RWPE2 (cell line): ENCODE measurements around the gene RPS19BP1.

Source experiments
- ATAC-seq: fragments of 200-7000 bp; cut with Tn5 transposase; 3 replicates; pipeline ENCODE4 v1.9.1; 2021; ENCODE audit warnings: low read depth
- DNase-seq: peaks from one replicate; pipeline ENCODE4 v3.0.0-alpha.2; 2020; ENCODE audit warnings: low spot score
- H3K27ac ChIP-seq: fragments of 450-650 bp; 2 replicates; pipeline ENCODE4 v1.5.1; 2017; ENCODE audit warnings: mild to moderate bottlenecking; ENCODE audit not compliant: poor library complexity, severe bottlenecking
- H3K27me3 ChIP-seq: fragments of 250-450 bp; sonication (Bioruptor Pico); 2 replicates; pipeline ENCODE4 v1.5.1; 2021; ENCODE audit warnings: mild to moderate bottlenecking, moderate library complexity; ENCODE audit not compliant: insufficient read depth, poor library complexity, severe bottlenecking
- H3K36me3 ChIP-seq: fragments of 250-450 bp; sonication (Bioruptor Pico); 2 replicates; pipeline ENCODE4 v1.5.1; 2020; ENCODE audit warnings: low read depth, mild to moderate bottlenecking, moderate library complexity
- H3K4me1 ChIP-seq: fragments of 250-450 bp; sonication (Bioruptor Pico); 2 replicates; pipeline ENCODE4 v1.5.1; 2021; ENCODE audit warnings: mild to moderate bottlenecking, moderate library complexity; ENCODE audit not compliant: insufficient read depth, poor library complexity, severe bottlenecking
- H3K4me3 ChIP-seq: fragments of 250-450 bp; sonication (Bioruptor Pico); 2 replicates; pipeline ENCODE4 v1.5.1; 2021; ENCODE audit warnings: mild to moderate bottlenecking, moderate library complexity; ENCODE audit not compliant: severe bottlenecking
- H3K9me3 ChIP-seq: fragments of 250-450 bp; sonication (Bioruptor Pico); 2 replicates; pipeline ENCODE4 v1.5.1; 2021; ENCODE audit warnings: mild to moderate bottlenecking, moderate library complexity; ENCODE audit not compliant: severe bottlenecking
- TF ChIP-seq, protein P1 (sequence below): fragments of 450-650 bp; IDR thresholded peaks from one replicate; pipeline ENCODE4 v1.5.1; 2017; ENCODE audit warnings: mild to moderate bottlenecking, moderate library complexity; ENCODE audit not compliant: poor library complexity, severe bottlenecking

The RPS19BP1 gene

DNA sequence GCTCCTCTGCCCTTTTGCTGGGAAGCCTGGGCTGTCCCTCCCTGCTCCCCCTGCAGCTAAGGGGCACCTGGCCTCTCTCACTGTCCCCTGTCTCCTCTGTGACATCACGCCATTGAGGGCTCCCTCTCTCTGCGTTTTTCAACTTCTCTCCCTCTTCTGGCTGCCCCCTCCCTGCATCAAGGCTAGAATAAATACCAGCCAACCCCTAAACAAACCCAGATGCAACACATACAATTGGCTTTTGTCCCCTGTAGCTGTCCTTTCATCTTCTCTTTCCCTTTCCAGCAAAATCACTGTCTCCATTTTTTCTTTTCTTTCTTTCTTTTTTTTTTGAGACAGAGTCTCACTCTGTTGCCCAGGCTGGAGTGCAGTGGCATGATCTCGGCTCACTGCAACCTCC is 33.7 kb downstream of the RPS19BP1 start:
- no peak for ATAC-seq

DNA sequence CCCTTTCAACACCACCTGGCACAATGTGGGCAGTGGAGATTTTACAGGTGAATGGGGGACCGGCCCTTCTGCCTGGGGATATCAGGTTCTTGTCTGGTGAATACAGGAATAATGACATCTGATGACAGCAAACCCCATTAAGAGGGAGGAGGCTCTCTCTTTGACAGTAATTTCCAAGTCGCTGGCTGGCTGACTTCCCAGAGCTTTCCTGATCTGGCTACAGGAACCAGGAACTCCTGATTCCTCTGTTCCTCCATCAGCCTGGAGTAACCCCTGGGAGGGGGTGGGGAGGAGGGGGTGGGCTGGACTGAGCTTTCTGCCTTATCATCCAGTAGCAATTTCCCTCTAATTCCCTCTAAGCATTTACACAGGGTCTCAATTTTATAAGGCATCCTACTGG is 34.2 kb downstream of the RPS19BP1 start:
- Histone ChIP-seq H3K9me3 (no peaks in the 10 kb centered on the region), H3K36me3 (peaks cover under 1% of the 10 kb centered on the region; the same call in 1 of the 2 replicates), H3K27me3 (no peaks in the 10 kb centered on the region), H3K27ac (no peak overlapping the region), H3K4me3 (no peak overlapping the region), H3K4me1 (no peaks in the 10 kb centered on the region)
- TF ChIP-seq, protein P1, sequence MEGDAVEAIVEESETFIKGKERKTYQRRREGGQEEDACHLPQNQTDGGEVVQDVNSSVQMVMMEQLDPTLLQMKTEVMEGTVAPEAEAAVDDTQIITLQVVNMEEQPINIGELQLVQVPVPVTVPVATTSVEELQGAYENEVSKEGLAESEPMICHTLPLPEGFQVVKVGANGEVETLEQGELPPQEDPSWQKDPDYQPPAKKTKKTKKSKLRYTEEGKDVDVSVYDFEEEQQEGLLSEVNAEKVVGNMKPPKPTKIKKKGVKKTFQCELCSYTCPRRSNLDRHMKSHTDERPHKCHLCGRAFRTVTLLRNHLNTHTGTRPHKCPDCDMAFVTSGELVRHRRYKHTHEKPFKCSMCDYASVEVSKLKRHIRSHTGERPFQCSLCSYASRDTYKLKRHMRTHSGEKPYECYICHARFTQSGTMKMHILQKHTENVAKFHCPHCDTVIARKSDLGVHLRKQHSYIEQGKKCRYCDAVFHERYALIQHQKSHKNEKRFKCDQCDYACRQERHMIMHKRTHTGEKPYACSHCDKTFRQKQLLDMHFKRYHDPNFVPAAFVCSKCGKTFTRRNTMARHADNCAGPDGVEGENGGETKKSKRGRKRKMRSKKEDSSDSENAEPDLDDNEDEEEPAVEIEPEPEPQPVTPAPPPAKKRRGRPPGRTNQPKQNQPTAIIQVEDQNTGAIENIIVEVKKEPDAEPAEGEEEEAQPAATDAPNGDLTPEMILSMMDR = no peak
- no peak for ATAC-seq
- no peak for DNase-seq

More for the DNA sequence above, 33.7 kb downstream of the RPS19BP1 start:
- Histone ChIP-seq H3K27me3 (no peaks in the 10 kb centered on the region), H3K36me3 (peaks cover 5% of the 10 kb centered on the region), H3K9me3 (no peaks in the 10 kb centered on the region), H3K27ac (no peak overlapping the region), H3K4me1 (no peaks in the 10 kb centered on the region), H3K4me3 (no peak overlapping the region)
- TF ChIP-seq, protein P1 = no peak
- DNase-seq = no peak

DNA sequence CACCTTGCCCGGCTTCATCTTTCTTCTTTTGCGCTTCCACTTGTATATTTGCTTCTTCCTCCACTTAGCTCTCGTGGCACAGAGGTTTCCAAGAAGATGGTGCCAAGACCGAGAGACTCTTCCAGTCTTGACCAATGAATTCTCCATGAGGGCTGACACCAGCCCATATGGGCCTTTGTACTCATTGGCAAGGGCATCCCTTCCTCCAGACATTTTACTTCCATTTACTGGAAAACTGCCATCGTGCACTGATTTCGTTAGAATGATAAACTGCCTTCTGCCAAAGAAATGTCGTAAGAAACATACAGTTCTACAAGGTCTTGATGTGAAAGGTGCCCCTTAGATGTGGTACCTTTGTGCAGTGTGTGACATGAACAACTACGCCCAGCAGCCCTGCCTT is 35.1 kb downstream of the RPS19BP1 start:
- no peaks in the 10 kb centered on the region for H3K4me1 ChIP-seq
- no peaks in the 10 kb centered on the region for H3K27me3 ChIP-seq
- H3K9me3 ChIP-seq = no peaks in the 10 kb centered on the region
- H3K4me3 ChIP-seq = no peak overlapping the region
- ATAC-seq (no peak), DNase-seq (no peak)
- TF ChIP-seq, protein P1 = no peak
- H3K36me3 ChIP-seq = no peaks in the 10 kb centered on the region
- H3K27ac ChIP-seq = no peak overlapping the region

DNA sequence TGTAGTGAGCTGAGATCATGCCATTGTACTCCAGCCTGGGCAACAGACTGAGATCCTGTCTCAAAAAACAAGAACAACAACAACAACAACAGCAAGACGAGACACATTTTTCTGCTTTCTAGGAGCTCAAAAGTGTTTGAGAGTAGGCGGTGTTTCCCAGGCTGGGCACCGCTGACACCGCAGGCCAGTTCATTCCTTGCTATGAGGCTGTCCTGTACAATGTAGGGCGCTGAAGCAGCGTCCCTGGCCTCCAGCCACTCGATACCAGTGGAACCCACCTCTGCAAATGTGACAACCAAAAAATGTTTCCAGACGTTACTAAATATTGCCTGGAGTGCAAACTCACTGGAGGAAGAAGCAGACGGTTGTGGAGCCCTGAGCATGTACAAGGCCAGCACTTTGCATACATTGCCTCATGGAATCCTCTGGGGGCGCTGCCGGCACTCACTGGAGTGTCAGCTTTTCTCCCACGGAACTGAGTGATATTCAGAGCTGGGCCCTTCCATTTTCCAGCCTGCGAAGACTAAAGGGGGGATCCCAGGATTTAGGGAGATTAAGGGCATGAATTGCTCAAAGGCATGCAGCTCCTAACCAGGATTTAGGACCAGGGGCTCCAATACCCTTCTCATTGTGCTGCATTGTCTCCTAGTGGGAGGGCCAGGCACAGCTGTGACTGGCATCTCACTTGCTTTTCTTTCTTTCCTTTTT is 36.3 kb downstream of the RPS19BP1 start:
- Histone ChIP-seq H3K36me3 (no peaks in the 10 kb centered on the region), H3K27me3 (no peaks in the 10 kb centered on the region), H3K27ac (no peak overlapping the region), H3K4me1 (no peaks in the 10 kb centered on the region), H3K4me3 (no peak overlapping the region), H3K9me3 (no peaks in the 10 kb centered on the region)
- TF ChIP-seq, protein P1 = peak; percentile 53
- peak; percentile 78 for ATAC-seq
- DNase-seq = no peak

DNA sequence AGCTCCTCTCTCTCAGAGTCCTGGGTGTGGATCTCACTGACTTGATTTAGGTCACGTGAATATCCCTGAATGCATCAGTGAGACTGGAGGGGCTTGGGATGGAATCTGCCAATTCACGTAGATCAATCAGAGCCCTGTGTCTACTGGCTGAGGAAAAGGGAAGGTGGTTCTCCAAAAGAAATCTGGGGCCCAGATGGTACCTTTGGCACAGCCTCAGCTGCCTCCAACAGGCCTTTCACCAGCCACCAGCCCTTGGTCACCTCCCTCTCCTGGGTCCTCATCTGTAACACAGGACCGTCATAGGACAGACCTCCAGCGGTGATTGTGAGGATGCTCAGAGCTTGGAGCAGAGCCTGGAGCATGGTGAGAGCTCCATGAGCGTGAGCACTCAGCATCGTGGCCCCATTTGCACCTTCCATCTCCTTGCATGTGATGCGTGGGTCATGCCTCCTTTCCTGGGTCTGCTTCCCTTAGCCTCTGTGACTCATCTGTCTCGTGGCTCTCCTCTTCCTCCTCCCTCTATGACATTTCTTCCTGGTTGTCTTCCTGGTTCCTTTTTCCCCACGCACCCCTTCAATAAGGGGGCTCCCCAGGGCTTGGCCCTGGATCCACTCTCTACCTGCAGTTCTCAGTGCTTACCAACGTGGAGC is 38.0 kb downstream of the RPS19BP1 start:
- ATAC-seq = no peak
- H3K27me3 ChIP-seq = no peaks in the 10 kb centered on the region
- H3K4me3 ChIP-seq = no peak overlapping the region
- no peak for DNase-seq
- TF ChIP-seq, protein P1 = no peak
- no peaks in the 10 kb centered on the region for H3K9me3 ChIP-seq
- H3K27ac ChIP-seq = no peak overlapping the region
- H3K36me3 ChIP-seq = no peaks in the 10 kb centered on the region
- no peaks in the 10 kb centered on the region for H3K4me1 ChIP-seq
